HG02798 (cell line): ENCODE data around the gene ITGA3.

ENCODE experiments used
- ATAC-seq: cut with Tn5 transposase; IDR thresholded peaks from one replicate; pipeline ENCODE4 v1.9.1; 2021; ENCODE audit warnings: mild to moderate bottlenecking; ENCODE audit not compliant: unreplicated experiment, poor library complexity

The ITGA3 gene

GRCh38 chr17:50105811-50106210 lies 49.9 kb downstream of the ITGA3 start:
- ATAC-seq: no peak

DNA sequence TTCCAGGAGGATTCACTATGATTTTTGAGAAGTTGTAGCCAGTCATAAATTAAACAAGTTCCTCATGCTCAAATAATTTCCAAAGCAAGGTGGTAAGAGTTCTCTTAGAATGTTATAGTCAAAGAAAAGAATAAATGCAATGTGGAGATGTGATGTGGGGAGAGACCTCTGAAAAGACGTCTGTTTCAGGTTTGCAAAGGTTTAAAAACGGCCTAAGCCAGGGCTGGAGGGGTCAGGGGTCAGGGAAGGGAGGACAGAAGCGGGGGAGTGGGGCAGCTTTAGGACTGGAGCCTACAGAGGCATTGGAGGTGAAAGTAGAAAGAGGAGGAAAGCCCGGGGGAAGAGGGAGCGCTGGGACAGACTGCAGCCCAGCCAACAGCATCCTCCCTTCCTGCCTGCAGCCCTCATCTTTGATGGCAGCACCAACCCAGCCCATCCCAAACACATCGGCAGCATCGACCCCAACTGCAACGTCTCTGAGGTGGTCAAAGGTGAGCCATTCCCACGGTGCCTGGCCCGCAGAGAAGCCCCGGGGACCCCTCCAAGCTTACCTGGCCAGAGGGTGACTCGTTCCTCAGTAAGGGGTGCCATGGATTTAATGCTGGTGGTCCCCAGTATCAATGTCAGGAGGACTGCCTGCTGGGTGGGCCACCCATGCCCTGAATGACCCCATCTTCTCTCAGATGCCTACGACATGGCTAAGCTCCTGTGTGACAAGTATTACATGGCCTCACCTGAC lies 50.7 kb downstream of the ITGA3 start:
- ATAC-seq: no peak

- no peak for ATAC-seq
Measured at GRCh38 chr17:50107790-50108414, 52.0 kb downstream of the ITGA3 start.

DNA sequence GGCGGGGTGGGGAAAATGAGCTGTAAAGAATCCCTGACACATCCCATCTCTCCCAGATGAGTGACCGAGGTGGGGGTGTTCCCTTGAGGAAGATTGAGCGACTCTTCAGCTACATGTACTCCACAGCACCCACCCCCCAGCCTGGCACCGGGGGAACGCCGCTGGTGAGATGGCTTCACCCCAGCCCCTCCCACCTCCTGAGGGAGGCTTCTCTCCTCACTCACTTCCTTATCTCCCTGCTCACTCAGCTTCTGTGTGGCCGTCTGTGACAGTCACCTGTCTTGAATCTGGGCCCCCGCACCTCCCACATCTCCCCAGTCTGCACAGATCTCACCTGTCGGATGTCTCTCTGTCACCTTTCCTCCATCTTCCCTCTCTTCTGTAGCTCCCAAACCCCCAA lies 52.6 kb downstream of the ITGA3 start:
- no peak for ATAC-seq

DNA sequence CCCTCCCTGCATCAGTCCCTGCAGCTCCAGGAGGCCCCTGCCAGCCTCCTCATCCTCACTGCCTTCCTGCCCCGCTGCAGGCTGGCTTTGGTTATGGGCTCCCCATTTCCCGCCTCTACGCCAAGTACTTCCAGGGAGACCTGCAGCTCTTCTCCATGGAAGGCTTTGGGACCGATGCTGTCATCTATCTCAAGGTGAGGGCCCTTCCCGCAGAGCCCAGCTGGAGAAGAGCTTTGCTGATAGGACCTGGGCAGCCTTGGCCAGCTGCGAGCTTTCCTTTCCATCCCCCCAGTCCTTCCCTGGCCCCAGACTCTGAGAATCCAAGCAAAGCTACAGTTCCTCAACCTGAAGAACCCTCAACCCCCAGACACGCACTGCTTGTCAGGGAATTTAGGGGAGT lies 53.3 kb downstream of the ITGA3 start:
- no peak for ATAC-seq

- ATAC-seq: no peak
Measured at GRCh38 chr17:50109785-50110184, 53.9 kb downstream of the ITGA3 start.

GRCh38 chr17:50110591-50111349 lies 54.9 kb downstream of the ITGA3 start:
- ATAC-seq: no peak

DNA sequence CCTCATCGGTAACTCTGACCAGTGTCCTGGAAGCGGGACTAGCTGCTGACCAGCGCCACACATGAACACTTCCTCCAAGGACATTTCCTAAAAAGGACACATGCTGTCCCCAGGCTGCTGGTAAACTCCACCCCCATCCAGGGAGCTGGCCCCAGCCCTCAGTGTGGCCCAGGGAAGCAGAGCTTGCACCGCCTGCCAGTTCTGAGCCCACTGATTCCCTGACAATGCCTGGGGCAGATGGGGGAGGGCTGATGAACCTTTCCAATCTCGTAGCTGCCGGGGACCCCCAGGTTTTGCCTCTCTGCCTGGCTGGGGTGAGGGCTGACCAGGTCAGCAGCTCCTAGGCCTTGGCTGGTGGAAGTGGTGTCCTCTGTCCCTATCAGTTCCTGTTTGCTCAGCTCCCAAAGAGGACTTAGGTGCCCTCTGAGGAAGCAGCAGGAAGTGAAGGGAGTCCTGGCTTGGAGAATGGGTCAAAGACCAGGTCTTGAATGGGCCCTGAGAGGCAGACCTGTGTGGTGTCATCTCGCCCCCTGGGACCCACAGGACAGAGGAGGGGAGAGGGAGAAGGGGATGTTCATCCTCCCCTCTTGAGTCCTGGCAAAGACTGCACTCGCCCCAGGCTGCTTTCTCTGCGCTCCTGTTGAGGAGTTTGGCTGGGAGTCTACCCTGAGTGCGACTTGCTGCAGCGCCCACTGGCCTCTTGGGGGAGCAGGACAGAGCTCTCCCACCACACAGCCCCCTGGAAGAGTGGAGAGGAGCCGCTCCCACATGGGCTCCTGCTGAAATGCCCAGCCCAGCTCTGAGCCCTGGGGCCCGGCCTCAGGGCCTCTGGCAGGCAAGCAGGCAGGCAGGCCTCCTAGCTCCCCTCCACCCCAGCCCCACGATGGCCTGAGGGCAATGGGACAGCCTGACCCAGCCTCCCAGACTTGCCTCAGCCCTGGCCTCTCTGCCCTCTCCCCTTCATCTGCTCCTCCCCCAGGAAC lies 56.1 kb downstream of the ITGA3 start:
- ATAC-seq: no peak

DNA sequence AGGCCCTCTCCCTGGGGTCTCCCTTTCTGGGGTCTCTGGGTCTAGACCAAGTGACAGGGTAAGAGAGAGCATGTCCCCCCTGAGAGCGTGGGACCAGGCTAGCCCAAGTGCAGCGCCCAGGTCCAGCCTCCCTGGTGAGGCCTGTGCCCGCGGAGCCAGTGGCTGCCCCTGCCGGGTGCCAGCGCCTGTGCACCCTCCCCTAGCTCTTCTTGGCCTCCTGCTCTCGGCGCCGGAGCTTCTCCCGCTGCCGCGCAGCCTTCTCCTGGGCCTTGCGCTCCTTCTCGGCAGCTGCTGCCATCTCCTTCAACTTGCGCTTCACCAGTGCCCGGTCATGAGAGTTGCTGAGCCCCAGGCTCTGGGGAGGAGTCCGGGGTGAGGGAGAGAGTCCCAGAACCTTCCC lies 56.8 kb downstream of the ITGA3 start:
- no peak for ATAC-seq

GRCh38 chr17:50113624-50114320 lies 57.9 kb downstream of the ITGA3 start:
- no peak for ATAC-seq

DNA sequence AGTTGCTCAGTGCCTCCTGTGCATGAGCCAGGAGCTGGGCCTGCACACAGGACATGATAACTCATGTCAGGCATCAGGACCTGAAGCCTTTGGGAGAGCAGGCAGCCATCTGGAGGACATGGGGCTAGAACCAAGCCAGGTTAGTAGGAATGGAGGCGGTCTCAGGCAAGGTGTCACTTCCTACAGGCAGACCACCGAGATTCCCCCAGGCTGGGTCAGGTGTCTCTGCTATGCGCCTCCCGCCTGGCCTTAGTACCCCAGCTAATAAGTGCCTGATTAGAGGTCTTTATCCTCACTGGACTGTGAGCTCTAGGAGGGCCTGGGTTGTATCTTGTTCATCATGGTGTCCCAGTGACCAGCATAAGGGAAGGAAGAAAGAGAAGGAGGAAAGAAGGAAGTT lies 58.5 kb downstream of the ITGA3 start:
- no peak for ATAC-seq

GRCh38 chr17:50114849-50115357 lies 59.0 kb downstream of the ITGA3 start:
- no peak for ATAC-seq

DNA sequence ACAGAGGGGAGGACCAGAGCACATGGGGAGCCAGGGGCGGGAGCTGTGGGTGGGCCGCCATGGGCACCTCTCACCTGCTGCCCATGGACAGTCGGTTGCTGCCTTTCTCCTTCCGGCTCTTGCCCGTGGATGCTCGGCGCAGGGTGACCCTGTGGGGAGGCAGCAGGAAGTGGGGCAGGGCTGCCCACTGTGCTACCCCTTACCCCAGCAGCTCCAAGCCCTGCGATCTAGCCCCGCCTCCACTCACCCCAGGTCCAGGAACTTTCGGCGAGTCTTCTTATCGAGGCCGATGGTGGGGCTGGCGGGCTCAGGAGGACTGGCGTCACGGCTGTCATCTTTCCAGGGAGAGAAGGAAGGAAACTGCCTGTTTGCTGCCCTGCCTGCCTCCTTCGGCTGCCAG lies 59.8 kb downstream of the ITGA3 start:
- ATAC-seq: no peak

DNA sequence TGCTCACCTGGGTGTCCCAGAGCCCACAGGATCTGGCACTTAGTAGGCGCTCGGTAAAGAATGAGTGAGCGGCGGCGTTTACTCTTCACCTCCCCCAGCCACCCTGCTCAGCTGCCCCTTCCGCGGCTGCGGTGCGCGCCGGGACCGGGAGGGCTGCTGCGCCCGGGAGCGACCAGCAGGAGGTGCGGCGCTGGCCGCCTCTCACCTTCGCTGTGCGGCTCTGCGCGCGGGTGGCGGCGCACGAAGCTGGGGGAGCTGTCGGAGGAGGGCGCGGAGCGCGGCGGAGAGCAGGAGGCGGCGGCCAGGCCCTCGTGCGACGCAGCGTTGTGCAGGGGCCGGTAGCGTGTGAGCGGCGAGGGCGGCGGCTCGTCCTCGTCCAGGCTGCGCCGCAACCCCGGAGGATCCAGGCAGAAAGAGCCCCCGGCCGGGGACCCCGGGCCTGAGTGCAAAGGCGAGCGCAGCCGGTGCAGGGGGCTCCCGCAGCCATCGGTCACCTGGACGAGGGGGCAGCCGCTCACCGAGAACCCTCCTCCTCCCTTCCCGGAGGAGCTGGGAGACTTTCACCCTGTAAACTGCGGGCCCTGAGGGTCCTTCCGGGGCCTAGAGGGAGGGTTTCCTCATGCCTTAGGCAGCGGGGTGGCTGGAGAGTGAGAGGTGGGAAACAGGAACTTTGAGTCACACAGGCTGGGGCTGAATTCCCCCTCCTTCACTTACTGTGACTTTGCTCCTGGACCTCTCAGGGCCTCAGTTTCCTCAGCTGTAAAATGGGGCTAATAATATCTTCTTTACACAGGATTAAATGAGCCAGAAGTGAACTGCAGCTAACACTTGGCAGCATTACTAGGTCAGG lies 61.5 kb downstream of the ITGA3 start:
- no peak for ATAC-seq

- no peak for ATAC-seq
Measured at GRCh38 chr17:50118076-50118827, 62.3 kb downstream of the ITGA3 start.

DNA sequence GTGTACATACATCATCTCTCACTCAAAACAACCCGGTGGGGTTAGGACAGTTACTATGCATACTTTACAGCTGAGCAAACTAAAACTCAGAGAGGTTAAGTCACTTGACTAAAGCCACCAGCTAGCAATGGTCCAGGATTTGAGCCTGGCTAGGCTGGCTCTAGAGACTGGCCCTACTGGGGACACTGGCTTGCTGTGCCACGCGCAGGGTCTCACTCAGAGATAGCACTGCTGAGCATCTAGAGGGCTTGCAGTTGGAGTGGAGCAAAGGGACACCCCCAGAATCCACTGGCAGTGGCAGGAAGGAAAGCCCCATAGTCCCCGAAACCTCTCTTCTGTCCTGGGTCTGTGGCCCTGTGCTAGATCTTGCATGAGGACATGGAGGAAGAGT lies 62.9 kb downstream of the ITGA3 start:
- no peak for ATAC-seq

GRCh38 chr17:50120475-50121253 lies 64.8 kb downstream of the ITGA3 start:
- ATAC-seq: no peak
